NOMO-1 treated with DMSO at 0.1 percent for 48 hours (cell line): ENCODE data around the gene HABP2.

Source experiments
- DNase-seq: peaks from one replicate; lab custom pipeline; 2025; ENCODE audit not compliant: unreplicated experiment; lab: John Stamatoyannopoulos, UW

The HABP2 gene

GRCh38 chr10:113525713-113526112 lies 27.1 kb upstream of the HABP2 start:
- DNase-seq = no peak

- no peak for DNase-seq
These were observed 25.5 kb upstream of the HABP2 start for GRCh38 chr10:113527211-113527906.

- no peak for DNase-seq
These were observed 24.0 kb upstream of the HABP2 start for GRCh38 chr10:113528876-113529275.

GRCh38 chr10:113529575-113529974 lies 23.3 kb upstream of the HABP2 start:
- DNase-seq = no peak

GRCh38 chr10:113530476-113530875 lies 22.4 kb upstream of the HABP2 start:
- no peak for DNase-seq

GRCh38 chr10:113532724-113533123 lies 20.1 kb upstream of the HABP2 start:
- no peak for DNase-seq

GRCh38 chr10:113533801-113534200 lies 19.1 kb upstream of the HABP2 start:
- no peak for DNase-seq

- no peak for DNase-seq
These were observed 18.4 kb upstream of the HABP2 start for GRCh38 chr10:113534423-113534822.

GRCh38 chr10:113537672-113538071 lies 15.2 kb upstream of the HABP2 start:
- no peak for DNase-seq

GRCh38 chr10:113538151-113538550 lies 14.7 kb upstream of the HABP2 start:
- no peak for DNase-seq

- DNase-seq = no peak
These were observed 13.1 kb upstream of the HABP2 start for GRCh38 chr10:113539789-113540188.

- DNase-seq = no peak
These were observed 11.9 kb upstream of the HABP2 start for GRCh38 chr10:113540845-113541548.

GRCh38 chr10:113541549-113541927 lies 11.3 kb upstream of the HABP2 start:
- no peak for DNase-seq

- DNase-seq = no peak
These were observed 9.5 kb upstream of the HABP2 start for GRCh38 chr10:113543107-113543955.

- DNase-seq = no peak
These were observed 8.5 kb upstream of the HABP2 start for GRCh38 chr10:113544392-113544791.

- DNase-seq = no peak
These were observed 5.4 kb upstream of the HABP2 start for GRCh38 chr10:113547426-113547825.

GRCh38 chr10:113549856-113550255 lies 3.0 kb upstream of the HABP2 start:
- no peak for DNase-seq

GRCh38 chr10:113550365-113550764 lies 2.5 kb upstream of the HABP2 start:
- DNase-seq = no peak

GRCh38 chr10:113552014-113552413 lies 839 bp upstream of the HABP2 start:
- DNase-seq = no peak

GRCh38 chr10:113553149-113553548 lies 296 bp downstream of the HABP2 start:
- DNase-seq = no peak

GRCh38 chr10:113554214-113554613 lies 1.4 kb downstream of the HABP2 start:
- no peak for DNase-seq

- no peak for DNase-seq
These were observed 2.4 kb downstream of the HABP2 start for GRCh38 chr10:113555245-113555644.
